GM23338 (cell line): ENCODE data around the gene ELOVL7. TPM values are rescaled to one million over a fixed set of nuclear protein-coding genes. Genes with fewer than 3 reads are reported as not detected.

ENCODE experiments used
- ATAC-seq: fragments of 200-7000 bp; cut with Tn5 transposase; 3 replicates; pipeline ENCODE4 v1.9.1; 2020
- DNase-seq: peaks from one replicate; pipeline ENCODE4 v3.0.0-alpha.2; 2015; ENCODE audit warnings: low spot score
- H2AFZ ChIP-seq: fragments of 200-600 bp; sonication (generic); 2 replicates; pipeline ENCODE4 v1.8.0; 2016; ENCODE audit warnings: antibody characterized with exemption, mild to moderate bottlenecking, moderate library complexity
- H3F3A ChIP-seq: fragments of 200-600 bp; sonication (generic); replicated peaks from 2 replicates; pipeline ENCODE4 v1.8.0; 2017; ENCODE audit warnings: antibody characterized with exemption, mixed run types, low read depth
- H3K27ac ChIP-seq: fragments of 200-600 bp; sonication (generic); 2 replicates; pipeline ENCODE4 v1.6.1; 2016; ENCODE audit warnings: low read depth
- H3K27me3 ChIP-seq: fragments of 200-600 bp; sonication (generic); 2 replicates; pipeline ENCODE4 v1.8.0; 2016; ENCODE audit warnings: mild to moderate bottlenecking, mixed run types, moderate library complexity; ENCODE audit not compliant: insufficient read depth
- H3K36me3 ChIP-seq: fragments of 200-600 bp; sonication (generic); 2 replicates; pipeline ENCODE4 v1.8.0; 2016; ENCODE audit warnings: mild to moderate bottlenecking; ENCODE audit not compliant: insufficient read depth
- H3K4me1 ChIP-seq: fragments of 200-600 bp; sonication (generic); 2 replicates; pipeline ENCODE4 v1.8.0; 2016; ENCODE audit warnings: mild to moderate bottlenecking, moderate library complexity; ENCODE audit not compliant: insufficient read depth
- H3K4me2 ChIP-seq: fragments of 200-600 bp; sonication (generic); 2 replicates; pipeline ENCODE4 v1.7.1; 2017; ENCODE audit warnings: mixed run types
- H3K4me3 ChIP-seq: fragments of 200-600 bp; sonication (generic); 2 replicates; pipeline ENCODE4 v1.6.1; 2016; ENCODE audit warnings: mixed run types
- H3K79me2 ChIP-seq: fragments of 200-600 bp; sonication (generic); replicated peaks from 2 replicates; pipeline ENCODE4 v1.8.0; 2017; ENCODE audit warnings: mild to moderate bottlenecking; ENCODE audit not compliant: insufficient read depth
- H3K9me2 ChIP-seq: fragments of 200-600 bp; sonication (generic); 2 replicates; pipeline ENCODE4 v1.8.0; 2017; ENCODE audit not compliant: insufficient read depth
- H4K20me1 ChIP-seq: fragments of 200-600 bp; sonication (generic); replicated peaks from 2 replicates; pipeline ENCODE4 v1.8.0; 2017; ENCODE audit warnings: mild to moderate bottlenecking; ENCODE audit not compliant: insufficient read depth
- H3K27ac Mint-ChIP-seq: 2 replicates; pipeline ENCODE4 v1.8.0; 2020; ENCODE audit warnings: inconsistent platforms, mild to moderate bottlenecking, moderate library complexity, mixed read lengths
- H3K27me3 Mint-ChIP-seq: 3 replicates; pipeline ENCODE4 v1.8.0; 2022; ENCODE audit warnings: low read depth, mild to moderate bottlenecking, moderate library complexity, mixed read lengths, inconsistent platforms; ENCODE audit not compliant: insufficient read depth, poor library complexity
- H3K36me3 Mint-ChIP-seq: 3 replicates; pipeline ENCODE4 v1.8.0; 2021; ENCODE audit warnings: low read depth, mild to moderate bottlenecking, inconsistent platforms, moderate library complexity, mixed read lengths
- H3K4me1 Mint-ChIP-seq: 3 replicates; pipeline ENCODE4 v1.8.0; 2020; ENCODE audit warnings: mild to moderate bottlenecking, inconsistent platforms, mixed read lengths
- H3K4me3 Mint-ChIP-seq: 3 replicates; pipeline ENCODE4 v1.8.0; 2021; ENCODE audit warnings: moderate library complexity, mild to moderate bottlenecking, inconsistent platforms, mixed read lengths
- H3K9me3 Mint-ChIP-seq: 3 replicates; pipeline ENCODE4 v1.8.0; 2020; ENCODE audit warnings: moderate library complexity, mild to moderate bottlenecking, inconsistent platforms, mixed read lengths
- ETS1 ChIP-seq: IDR thresholded peaks from 2 replicates; pipeline ENCODE4 v1.6.1; 2016; ENCODE audit warnings: antibody characterized with exemption
- EZH2phosphoT487 ChIP-seq: fragments of 200-600 bp; sonication (generic); IDR thresholded peaks from one replicate; pipeline ENCODE4 v1.8.1; 2018; ENCODE audit warnings: antibody characterized with exemption; ENCODE audit not compliant: unreplicated experiment
- JUNB ChIP-seq: IDR thresholded peaks from one replicate; pipeline ENCODE4 v1.6.1; 2016; ENCODE audit warnings: antibody characterized with exemption; ENCODE audit not compliant: unreplicated experiment
- NANOG ChIP-seq: IDR thresholded peaks from 2 replicates; pipeline ENCODE4 v1.6.1; 2016; ENCODE audit warnings: antibody characterized with exemption, borderline replicate concordance
- STAT1 ChIP-seq: IDR thresholded peaks from one replicate; pipeline ENCODE4 v1.6.1; 2016; ENCODE audit warnings: antibody characterized with exemption; ENCODE audit not compliant: unreplicated experiment
- ZNF114 ChIP-seq: fragments of 250-450 bp; sonication (Bioruptor Pico); IDR thresholded peaks from 2 replicates; pipeline ENCODE4 v1.5.0; 2020; ENCODE audit warnings: mild to moderate bottlenecking, moderate library complexity
- ZNF331 ChIP-seq: fragments of 250-450 bp; sonication (Bioruptor Pico); IDR thresholded peaks from 2 replicates; pipeline ENCODE4 v1.5.0; 2020; ENCODE audit warnings: low read depth, mild to moderate bottlenecking, moderate library complexity
- ZNF462 ChIP-seq: fragments of 250-450 bp; sonication (Bioruptor Pico); IDR thresholded peaks from 2 replicates; pipeline ENCODE4 v1.5.0; 2020; ENCODE audit warnings: mild to moderate bottlenecking, moderate library complexity
- polyA plus RNA-seq: library from polyadenylated mRNA; unstranded; fragments of >200 nt; fragmentation: Nextera tagmentation; extraction: Ambion mirVana; gene quantifications from 2 replicates; pipeline ENCODE4 v1.2.1, GENCODE V29; 2016
- total RNA-seq: library from RNA; depleted of rRNA; stranded (reverse); fragments of >200 nt; shearing (Covaris generic); gene quantifications from 2 replicates; pipeline ENCODE4 v1.2.3, GENCODE V29; 2014
- TF ChIP-seq, protein P1 (sequence below), 2 experiments: fragments of 200-600 bp in 1 of 2; sonication (generic) in 1 of 2; conservative IDR thresholded peaks; 2 replicates each; pipeline versions ENCODE4 v1.5.1 to v1.6.1; 2016 to 2017; ENCODE audit warnings: antibody characterized with exemption in 2 of 2, low read depth in 2 of 2, mild to moderate bottlenecking in 2 of 2, moderate library complexity in 1 of 2

Gene ELOVL7
- total and polyA plus RNA-seq, 2 experiments from 2014 or later, result 2.3 to 7.0 TPM

DNA sequence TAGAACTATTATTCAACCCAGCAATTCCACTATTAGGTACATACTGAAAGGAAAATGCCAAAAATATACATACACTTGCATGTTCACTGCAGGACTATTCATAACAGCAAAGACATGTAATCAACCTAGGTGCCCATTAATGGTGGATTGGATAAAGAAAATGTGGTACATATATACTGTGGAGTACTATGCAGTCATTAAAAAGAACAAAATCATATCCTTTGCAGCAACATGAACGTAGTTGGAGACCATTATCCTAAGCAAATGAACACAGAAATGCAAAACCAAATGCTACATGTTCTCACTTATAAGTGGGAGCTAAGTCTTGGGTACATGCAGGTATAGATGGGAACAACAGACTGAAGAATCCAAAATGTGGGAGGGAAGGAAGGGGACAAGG lies 67.7 kb downstream of the ELOVL7 start (continued):
- TF ChIP-seq, protein P1, sequence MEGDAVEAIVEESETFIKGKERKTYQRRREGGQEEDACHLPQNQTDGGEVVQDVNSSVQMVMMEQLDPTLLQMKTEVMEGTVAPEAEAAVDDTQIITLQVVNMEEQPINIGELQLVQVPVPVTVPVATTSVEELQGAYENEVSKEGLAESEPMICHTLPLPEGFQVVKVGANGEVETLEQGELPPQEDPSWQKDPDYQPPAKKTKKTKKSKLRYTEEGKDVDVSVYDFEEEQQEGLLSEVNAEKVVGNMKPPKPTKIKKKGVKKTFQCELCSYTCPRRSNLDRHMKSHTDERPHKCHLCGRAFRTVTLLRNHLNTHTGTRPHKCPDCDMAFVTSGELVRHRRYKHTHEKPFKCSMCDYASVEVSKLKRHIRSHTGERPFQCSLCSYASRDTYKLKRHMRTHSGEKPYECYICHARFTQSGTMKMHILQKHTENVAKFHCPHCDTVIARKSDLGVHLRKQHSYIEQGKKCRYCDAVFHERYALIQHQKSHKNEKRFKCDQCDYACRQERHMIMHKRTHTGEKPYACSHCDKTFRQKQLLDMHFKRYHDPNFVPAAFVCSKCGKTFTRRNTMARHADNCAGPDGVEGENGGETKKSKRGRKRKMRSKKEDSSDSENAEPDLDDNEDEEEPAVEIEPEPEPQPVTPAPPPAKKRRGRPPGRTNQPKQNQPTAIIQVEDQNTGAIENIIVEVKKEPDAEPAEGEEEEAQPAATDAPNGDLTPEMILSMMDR (conservative IDR thresholded peaks at IDR 0.05; ENCODE audit: low read depth in 2 of 2), result no peak

GRCh38 chr5:60765019-60765709 lies 78.9 kb downstream of the ELOVL7 start:
- Mint-ChIP-seq H3K9me3 (no peaks in the 10 kb centered on the region), H3K36me3 (peaks cover 6% of the 10 kb centered on the region; the same call in 2 of the 3 replicates), H3K4me1 (peaks cover 6% of the 10 kb centered on the region), H3K4me3 (no peak overlapping the region), H3K27me3 (no peaks in the 10 kb centered on the region), H3K27ac (no peak overlapping the region)
- ATAC-seq (no peak), DNase-seq (no peak)
- Histone ChIP-seq H3K4me3 (no peak overlapping the region), H3K79me2 (no peaks in the 10 kb centered on the region), H3K36me3 (no peaks in the 10 kb centered on the region), H2AFZ (no peak overlapping the region), H3K27me3 (no peaks in the 10 kb centered on the region), H3F3A (no peaks in the 10 kb centered on the region), H3K9me2 (no peaks in the 10 kb centered on the region), H3K4me1 (no peaks in the 10 kb centered on the region), H4K20me1 (no peaks in the 10 kb centered on the region), H3K4me2 (no peak overlapping the region), H3K27ac (no peak overlapping the region)
- TF ChIP-seq ZNF331 (CRISPR knock-in tag), result no peak

GRCh38 chr5:60763061-60763460 lies 81.0 kb downstream of the ELOVL7 start:
- DNase-seq (no peak), ATAC-seq (no peak)
- Histone ChIP-seq H3K4me2 (no peak overlapping the region), H3K4me3 (no peak overlapping the region), H3K36me3 (no peaks in the 10 kb centered on the region), H2AFZ (no peak overlapping the region), H3K4me1 (no peaks in the 10 kb centered on the region), H3F3A (no peaks in the 10 kb centered on the region), H3K27ac (no peak overlapping the region), H4K20me1 (no peaks in the 10 kb centered on the region), H3K79me2 (no peaks in the 10 kb centered on the region), H3K9me2 (no peaks in the 10 kb centered on the region), H3K27me3 (no peaks in the 10 kb centered on the region)
- Mint-ChIP-seq H3K36me3 (peaks cover 7% of the 10 kb centered on the region; the same call in 2 of the 3 replicates), H3K4me1 (peaks cover 6% of the 10 kb centered on the region), H3K27ac (no peak overlapping the region), H3K27me3 (no peaks in the 10 kb centered on the region), H3K4me3 (no peak overlapping the region), H3K9me3 (no peaks in the 10 kb centered on the region; the same call in 2 of the 3 replicates)
- TF ChIP-seq ZNF331 (CRISPR knock-in tag) (no peak), ETS1 (no peak), NANOG (no peak), ZNF462 (CRISPR knock-in tag) (no peak), JUNB (no peak), STAT1 (no peak), ZNF114 (CRISPR knock-in tag) (no peak), EZH2phosphoT487 (no peak)
